Erythroblast (primary cell): ENCODE data around the gene NKX1-2.

Experiments
- GATA1 ChIP-seq: IDR thresholded peaks from 2 replicates; pipeline ENCODE4 v1.6.1; 2011; ENCODE audit warnings: low read depth, mild to moderate bottlenecking, control low read depth, low read length, moderate library complexity
- POLR2A ChIP-seq: IDR thresholded peaks from 2 replicates; pipeline ENCODE4 v1.6.1; 2011; ENCODE audit warnings: mild to moderate bottlenecking, low read length

DNA sequence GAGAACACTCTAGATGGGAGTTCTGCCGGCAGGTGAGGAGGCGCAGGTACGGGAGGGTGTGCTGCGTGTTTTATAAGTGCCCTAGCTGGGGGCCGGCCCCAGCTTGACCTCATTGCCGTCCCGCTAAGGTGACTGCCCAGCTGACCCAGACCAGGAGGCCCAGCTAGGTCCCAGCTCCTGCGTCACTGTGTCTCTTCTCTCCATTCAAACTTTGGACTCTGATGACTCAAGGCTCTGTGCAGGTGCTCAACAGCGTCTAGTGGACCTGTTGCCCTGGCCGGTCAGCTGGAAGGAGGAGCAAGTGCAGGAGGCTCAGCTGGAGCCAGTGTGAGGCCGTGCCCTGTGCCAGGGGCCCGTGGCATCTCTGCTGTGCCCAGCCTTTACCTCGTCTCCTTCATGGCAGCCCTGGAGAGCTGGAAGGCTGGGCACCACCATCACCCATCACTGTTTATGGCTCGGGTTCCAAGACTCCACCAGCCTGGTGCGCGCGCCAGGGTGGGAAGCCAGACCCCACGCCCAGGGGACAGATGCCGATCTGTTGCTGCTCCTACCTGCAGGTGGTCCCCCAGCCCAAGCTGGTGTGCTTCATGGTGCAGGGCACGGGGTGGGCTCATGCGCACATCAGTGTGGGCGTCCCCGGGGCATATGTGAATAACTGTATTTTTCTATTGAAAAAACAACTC is 26.3 kb upstream of the NKX1-2 start:
- TF ChIP-seq POLR2A (no peak), GATA1 (no peak)
